Measurements from ENCODE around the gene NHLH2. TPM values are rescaled to one million over a fixed set of nuclear protein-coding genes. Genes with fewer than 3 reads are reported as not detected.

The NHLH2 gene
- total RNA-seq, 1 experiment from 2014 or later = not detected

- H3K27ac ChIP-seq (ENCODE audit: low read depth, low read length) = no peak overlapping the region
- POLR2A ChIA-PET = no interaction called here
- H3K36me3 ChIP-seq (ENCODE audit: control insufficient read depth in 1 of 2, insufficient read depth in 2 of 2, low read length in 2 of 2) = no peaks in the 10 kb centered on the region
- BruUV-seq (replicated peaks) = no TSS peak
- intact Hi-C loops (cut with micrococcal nuclease) = no loop called here
- no peak overlapping the region for H3K4me2 ChIP-seq (ENCODE audit: low read length)
- no peaks in the 10 kb centered on the region for H3K9me2 ChIP-seq (ENCODE audit: insufficient read depth)
- no peak overlapping the region for H2AFZ ChIP-seq (ENCODE audit: low read depth, low read length, poor library complexity, severe bottlenecking)
- RAD21 ChIA-PET (ENCODE audit: low non-redundant PET in 1 of 2, low total read pairs in 2 of 2, uncharacterized antibody in 2 of 2, unreplicated experiment in 2 of 2) = no interaction called here
- CTCF ChIA-PET = no interaction called here
- DNase-seq (ENCODE audit: low read depth, low spot score) (no peak), ATAC-seq (no peak)
- H4K20me1 ChIP-seq (ENCODE audit: insufficient read depth) = no peaks in the 10 kb centered on the region
- H3K4me1 ChIP-seq (ENCODE audit: control insufficient read depth in 1 of 2, insufficient read depth in 2 of 2, low read length in 2 of 2) = no peaks in the 10 kb centered on the region
- TF ChIP-seq JUND (IDR thresholded peaks at IDR 0.05) (no peak), ZBTB33 (IDR thresholded peaks at IDR 0.05; ENCODE audit: extremely low read depth, insufficient replicate concordance, low read length) (no peak), ZNF274 (IDR thresholded peaks at IDR 0.05; ENCODE audit: low read depth, low read length) (no peak), POLR2AphosphoS5 (IDR thresholded peaks at IDR 0.05; ENCODE audit: low read depth, low read length) (no peak), SIN3A (IDR thresholded peaks at IDR 0.05; ENCODE audit: low read depth) (no peak), CEBPB (IDR thresholded peaks at IDR 0.05; ENCODE audit: low read depth) (no peak), YY1 (IDR thresholded peaks at IDR 0.05; ENCODE audit: extremely low read depth, insufficient replicate concordance, low read depth, low read length) (no peak), ATF3 (IDR thresholded peaks at IDR 0.05) (no peak), EGR1 (IDR thresholded peaks at IDR 0.05; ENCODE audit: low read depth) (no peak), ELF1 (IDR thresholded peaks at IDR 0.05; ENCODE audit: borderline replicate concordance, low read depth) (no peak), FOSL1 (IDR thresholded peaks at IDR 0.05; ENCODE audit: low read depth) (no peak), MAX (IDR thresholded peaks at IDR 0.05) (no peak)
- H3K9me3 ChIP-seq (ENCODE audit: control insufficient read depth in 1 of 2, insufficient read depth in 1 of 2, low read depth in 1 of 2, low read length in 2 of 2) = no peaks in the 10 kb centered on the region
- H3K9ac ChIP-seq (ENCODE audit: low read length) = no peak overlapping the region
- H3K27me3 ChIP-seq (ENCODE audit: insufficient read depth, low read length) = no peaks in the 10 kb centered on the region
- H3K4me3 ChIP-seq (replicated peaks in 1 of 2; ENCODE audit: low read depth in 1 of 2, low read length in 2 of 2) = no peak overlapping the region
- H3K79me2 ChIP-seq (ENCODE audit: insufficient read depth, low read length) = no peaks in the 10 kb centered on the region
Measured at GRCh38 chr1:115837341-115837739, 3.6 kb downstream of the NHLH2 start.

All from HCT116 (cell line).